IMR-90 (cell line): Measurements from ENCODE around the gene CSRNP3. TPM values are rescaled to one million over a fixed set of nuclear protein-coding genes. Genes with fewer than 3 reads are reported as not detected.

Experiments used
- ATAC-seq: fragments of 200-7000 bp; cut with Tn5 transposase; 2 replicates; pipeline ENCODE4 v1.9.1; 2020; ENCODE audit warnings: low read depth, mild to moderate bottlenecking, moderate library complexity
- BruUV-seq: library from RNA; stranded (reverse); fragments of 400-500 nt; replicated peaks from 2 replicates; lab custom pipeline; 2021; lab: Mats Ljungman, UMichigan
- CTCF ChIA-PET: fragments of 300-600 bp; formaldehyde crosslinking; extraction: SDS; loops from one replicate; lab custom pipeline; 2021; ENCODE audit warnings: antibody characterized with exemption; lab: Yijun Ruan, JAX
- POLR2A ChIA-PET: fragments of 300-600 bp; sonication (Branson Sonifier 250); formaldehyde crosslinking; loops from one replicate; lab custom pipeline; 2022; ENCODE audit warnings: antibody characterized with exemption; ENCODE audit not compliant: unreplicated experiment; lab: Charles Lee
- DNase-seq: peaks from one replicate; pipeline ENCODE4 v3.0.0; 2013
- H2AFZ ChIP-seq: replicated peaks from 2 replicates; pipeline ENCODE3; 2013; ENCODE audit warnings: low read length, mild to moderate bottlenecking; ENCODE audit not compliant: poor library complexity
- H2AK5ac ChIP-seq: 2 replicates; pipeline ENCODE4 v1.6.1; 2013; ENCODE audit warnings: low read depth, low read length, inconsistent platforms
- H2AK9ac ChIP-seq: replicated peaks from 2 replicates; pipeline ENCODE3; 2013; ENCODE audit warnings: mild to moderate bottlenecking, low read depth, low read length, moderate library complexity; ENCODE audit not compliant: poor library complexity
- H2BK120ac ChIP-seq: 2 replicates; pipeline ENCODE4 v1.6.1; 2013; ENCODE audit warnings: low read depth, low read length, inconsistent platforms
- H2BK15ac ChIP-seq: 3 replicates; pipeline ENCODE4 v1.6.1; 2013; ENCODE audit warnings: low read depth, low read length, inconsistent platforms
- H2BK20ac ChIP-seq: 2 replicates; pipeline ENCODE4 v1.6.1; 2013; ENCODE audit warnings: low read depth, mild to moderate bottlenecking, inconsistent platforms, low read length, moderate library complexity
- H2BK5ac ChIP-seq: 2 replicates; pipeline ENCODE4 v1.6.1; 2013; ENCODE audit warnings: mild to moderate bottlenecking, low read depth, low read length, inconsistent platforms; ENCODE audit not compliant: poor library complexity, severe bottlenecking
- H3K14ac ChIP-seq: replicated peaks from 2 replicates; pipeline ENCODE4 v1.6.1; 2013; ENCODE audit warnings: low read depth, low read length, inconsistent platforms
- H3K18ac ChIP-seq: 2 replicates; pipeline ENCODE4 v1.6.1; 2013; ENCODE audit warnings: low read depth, low read length, control low read depth
- H3K23ac ChIP-seq: 2 replicates; pipeline ENCODE4 v1.6.1; 2013; ENCODE audit warnings: low read depth, low read length, inconsistent platforms
- H3K27ac ChIP-seq: 2 replicates; pipeline ENCODE4 v1.5.1; 2013; ENCODE audit warnings: mild to moderate bottlenecking, control low read depth, low read length; ENCODE audit not compliant: insufficient read depth
- H3K27me3 ChIP-seq: 2 replicates; pipeline ENCODE4 v1.6.1; 2013; ENCODE audit warnings: low read length; ENCODE audit not compliant: control insufficient read depth, insufficient read depth
- H3K36me3 ChIP-seq: 2 replicates; pipeline ENCODE4 v1.6.1; 2013; ENCODE audit warnings: low read length, mixed read lengths; ENCODE audit not compliant: control insufficient read depth, insufficient read depth
- H3K4ac ChIP-seq: 2 replicates; pipeline ENCODE4 v1.6.1; 2013; ENCODE audit warnings: low read depth, low read length, inconsistent platforms
- H3K4me1 ChIP-seq: 2 replicates; pipeline ENCODE4 v1.6.1; 2013; ENCODE audit warnings: low read length, mixed read lengths; ENCODE audit not compliant: control insufficient read depth, insufficient read depth
- H3K4me2 ChIP-seq: 2 replicates; pipeline ENCODE4 v1.6.1; 2013; ENCODE audit warnings: low read depth, mild to moderate bottlenecking, control low read depth, low read length, moderate library complexity
- H3K4me3 ChIP-seq: 2 replicates; pipeline ENCODE4 v1.5.1; 2013; ENCODE audit warnings: low read depth, mild to moderate bottlenecking, control low read depth, low read length, moderate library complexity; ENCODE audit not compliant: insufficient read depth
- H3K56ac ChIP-seq: 2 replicates; pipeline ENCODE4 v1.6.1; 2013; ENCODE audit warnings: low read length, inconsistent platforms; ENCODE audit not compliant: insufficient read depth; ENCODE audit errors: extremely low read depth
- H3K79me1 ChIP-seq, 2 experiments: 2 replicates each; pipeline ENCODE4 v1.6.1; 2013; ENCODE audit warnings: low read length in 2 of 2, inconsistent platforms in 1 of 2, low read depth in 1 of 2
- H3K9ac ChIP-seq: 2 replicates; pipeline ENCODE4 v1.6.1; 2013; ENCODE audit warnings: low read depth, low read length, control low read depth
- H3K9me1 ChIP-seq: 2 replicates; pipeline ENCODE4 v1.6.1; 2013; ENCODE audit warnings: low read length, inconsistent platforms; ENCODE audit not compliant: insufficient read depth
- H3K9me3 ChIP-seq: 2 replicates; pipeline ENCODE4 v1.6.1; 2013; ENCODE audit warnings: low read length; ENCODE audit not compliant: control insufficient read depth, insufficient read depth
- H4K20me1 ChIP-seq: 2 replicates; pipeline ENCODE4 v1.6.1; 2013; ENCODE audit warnings: low read length, inconsistent platforms; ENCODE audit not compliant: insufficient read depth
- H4K5ac ChIP-seq: 2 replicates; pipeline ENCODE4 v1.6.1; 2013; ENCODE audit warnings: mild to moderate bottlenecking, low read depth, low read length, control low read depth
- H4K8ac ChIP-seq, 2 experiments: 2 replicates each; pipeline ENCODE4 v1.6.1; 2013; ENCODE audit warnings: low read depth in 2 of 2, low read length in 2 of 2, control low read depth in 1 of 2, inconsistent platforms in 1 of 2
- H4K91ac ChIP-seq: 2 replicates; pipeline ENCODE4 v1.6.1; 2013; ENCODE audit warnings: low read depth, low read length, inconsistent platforms; ENCODE audit not compliant: insufficient read depth
- BHLHE40 ChIP-seq: fragments of 150-350 bp; IDR thresholded peaks from 2 replicates; pipeline ENCODE4 v1.6.1; 2016; ENCODE audit warnings: mild to moderate bottlenecking, low read depth, low read length
- CEBPB ChIP-seq: IDR thresholded peaks from 2 replicates; pipeline ENCODE4 v1.6.1; 2012; ENCODE audit warnings: low read depth, low read length, improper control_type of control experiment
- MAZ ChIP-seq: IDR thresholded peaks from 2 replicates; pipeline ENCODE4 v1.6.1; 2012; ENCODE audit warnings: low read depth, mild to moderate bottlenecking, low read length, improper control_type of control experiment, moderate library complexity, borderline replicate concordance
- MXI1 ChIP-seq: IDR thresholded peaks from 2 replicates; pipeline ENCODE4 v1.6.1; 2012; ENCODE audit warnings: low read depth, mild to moderate bottlenecking, low read length, moderate library complexity, borderline replicate concordance
- NFE2L2 ChIP-seq: fragments of 150-350 bp; IDR thresholded peaks from 2 replicates; pipeline ENCODE4 v1.6.1; 2016; ENCODE audit warnings: low read depth, mild to moderate bottlenecking, low read length
- POLR2A ChIP-seq: IDR thresholded peaks from 2 replicates; pipeline ENCODE4 v1.6.1; 2012; ENCODE audit warnings: mild to moderate bottlenecking, low read depth, low read length
- RAD21 ChIP-seq: IDR thresholded peaks from 2 replicates; pipeline ENCODE4 v1.6.1; 2012; ENCODE audit warnings: low read length, improper control_type of control experiment
- RFX5 ChIP-seq: IDR thresholded peaks from 2 replicates; pipeline ENCODE4 v1.8.0; 2012; ENCODE audit warnings: low read depth, mild to moderate bottlenecking, low read length, moderate library complexity
- SMC3 ChIP-seq: fragments of 150-350 bp; IDR thresholded peaks from 2 replicates; pipeline ENCODE4 v1.6.1; 2016; ENCODE audit warnings: low read depth, mild to moderate bottlenecking, antibody characterized with exemption, low read length, moderate library complexity
- WGBS, 2 experiments: methylation state at CpG; one replicate each; pipeline versions ENCODE4 v1.1.5 to v1.1.7; 2013; ENCODE audit warnings: missing lambda C conversion rate in 2 of 2; ENCODE audit not compliant: insufficient read length in 1 of 2; ENCODE audit errors: extremely low coverage in 2 of 2; 5-methylcytosine and 5-hydroxymethylcytosine counted together
- dilution Hi-C: fragments of 300-500 bp; cut with HindIII; formaldehyde crosslinking; loops from one replicate; pipeline ENCODE4 v1.14.3; 2018; ENCODE audit warnings: low sequenced_read_pairs; ENCODE audit not compliant: unreplicated experiment
- in situ Hi-C: fragments of 300-500 bp; cut with MboI; formaldehyde crosslinking; loops from 3 replicates; pipeline ENCODE4 v1.14.3; 2019; ENCODE audit warnings: low sequenced_read_pairs, inconsistent platforms, mixed read lengths
- intact Hi-C: fragments of 100-400 bp; cut with micrococcal nuclease; formaldehyde crosslinking; loops from 2 replicates; pipeline ENCODE4 v1.10.0; 2022
- polyA plus RNA-seq, 3 experiments: library from polyadenylated mRNA; depleted of rRNA; stranded (reverse); fragments of >200 nt; gene quantifications; 2 replicates each; pipeline ENCODE4 v1.2.3, GENCODE V29; 2012; ENCODE audit warnings: low replicate concordance in 1 of 3
- total RNA-seq: library from RNA; depleted of rRNA; stranded (reverse); fragments of >200 nt; gene quantifications from 2 replicates; pipeline ENCODE4 v1.2.3, GENCODE V29; 2012
- TF ChIP-seq, protein P1 (sequence below): fragments of 150-350 bp; IDR thresholded peaks from 2 replicates; pipeline ENCODE4 v1.6.1; 2016; ENCODE audit warnings: low read depth, mild to moderate bottlenecking, low read length, moderate library complexity, borderline replicate concordance
- TF ChIP-seq, protein P2 (sequence below): conservative IDR thresholded peaks from 2 replicates; pipeline ENCODE4 v1.5.1; 2012; ENCODE audit warnings: mild to moderate bottlenecking, low read depth, low read length, improper control_type of control experiment
- TF ChIP-seq, protein P3 (sequence below): fragments of 150-350 bp; IDR thresholded peaks from 2 replicates; pipeline ENCODE4 v1.6.1; 2017; ENCODE audit warnings: mild to moderate bottlenecking, antibody characterized with exemption, low read length, low read depth

Gene CSRNP3
- total and polyA plus RNA-seq, 2 of the 4 experiments (the other 2 are of a cell fraction) = 0.21 to 0.72 TPM

DNA sequence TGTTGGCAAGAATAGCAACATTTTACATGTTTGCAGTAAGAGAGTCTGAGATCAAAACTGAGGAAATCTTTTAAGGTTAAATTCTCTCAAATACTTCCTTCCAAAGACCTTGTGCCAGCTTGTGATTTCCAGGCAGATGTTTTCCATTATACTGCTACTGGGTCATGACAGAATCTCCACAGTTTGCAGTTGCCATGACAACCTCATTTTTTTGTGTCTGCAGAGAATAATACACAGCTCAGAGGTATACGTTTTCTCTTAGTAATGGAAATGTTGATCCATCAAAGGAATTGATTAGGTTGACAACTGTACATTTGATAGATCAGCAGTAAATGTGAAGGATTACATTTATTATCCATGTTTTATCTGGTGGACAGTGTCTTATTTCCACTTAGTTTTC lies 29.1 kb upstream of the CSRNP3 start:
- Histone ChIP-seq H3K4ac (no peak overlapping the region), H3K18ac (no peak overlapping the region), H2BK120ac (no peak overlapping the region), H2AK5ac (no peak overlapping the region), H4K20me1 (no peaks in the 10 kb centered on the region), H3K9me1 (no peaks in the 10 kb centered on the region), H4K5ac (no peak overlapping the region), H2BK5ac (no peak overlapping the region), H3K79me1 (no peaks in the 10 kb centered on the region), H3K27ac (no peak overlapping the region), H3K27me3 (no peaks in the 10 kb centered on the region), H3K9me3 (no peaks in the 10 kb centered on the region), H3K4me2 (no peak overlapping the region), H3K9ac (no peak overlapping the region), H3K56ac (no peak overlapping the region), H3K4me1 (no peaks in the 10 kb centered on the region), H2AFZ (no peak overlapping the region), H2BK20ac (no peak overlapping the region), H2BK15ac (no peak overlapping the region), H3K36me3 (no peaks in the 10 kb centered on the region), H4K91ac (no peak overlapping the region), H3K14ac (no peak overlapping the region), H2AK9ac (no peak overlapping the region), H4K8ac (no peak overlapping the region), H3K4me3 (no peak overlapping the region), H3K23ac (no peak overlapping the region)
- TF ChIP-seq MXI1 = no peak
- TF ChIP-seq, protein P1, sequence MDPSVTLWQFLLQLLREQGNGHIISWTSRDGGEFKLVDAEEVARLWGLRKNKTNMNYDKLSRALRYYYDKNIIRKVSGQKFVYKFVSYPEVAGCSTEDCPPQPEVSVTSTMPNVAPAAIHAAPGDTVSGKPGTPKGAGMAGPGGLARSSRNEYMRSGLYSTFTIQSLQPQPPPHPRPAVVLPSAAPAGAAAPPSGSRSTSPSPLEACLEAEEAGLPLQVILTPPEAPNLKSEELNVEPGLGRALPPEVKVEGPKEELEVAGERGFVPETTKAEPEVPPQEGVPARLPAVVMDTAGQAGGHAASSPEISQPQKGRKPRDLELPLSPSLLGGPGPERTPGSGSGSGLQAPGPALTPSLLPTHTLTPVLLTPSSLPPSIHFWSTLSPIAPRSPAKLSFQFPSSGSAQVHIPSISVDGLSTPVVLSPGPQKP = no peak
- no peak for TF ChIP-seq MAZ
- TF ChIP-seq, protein P2, sequence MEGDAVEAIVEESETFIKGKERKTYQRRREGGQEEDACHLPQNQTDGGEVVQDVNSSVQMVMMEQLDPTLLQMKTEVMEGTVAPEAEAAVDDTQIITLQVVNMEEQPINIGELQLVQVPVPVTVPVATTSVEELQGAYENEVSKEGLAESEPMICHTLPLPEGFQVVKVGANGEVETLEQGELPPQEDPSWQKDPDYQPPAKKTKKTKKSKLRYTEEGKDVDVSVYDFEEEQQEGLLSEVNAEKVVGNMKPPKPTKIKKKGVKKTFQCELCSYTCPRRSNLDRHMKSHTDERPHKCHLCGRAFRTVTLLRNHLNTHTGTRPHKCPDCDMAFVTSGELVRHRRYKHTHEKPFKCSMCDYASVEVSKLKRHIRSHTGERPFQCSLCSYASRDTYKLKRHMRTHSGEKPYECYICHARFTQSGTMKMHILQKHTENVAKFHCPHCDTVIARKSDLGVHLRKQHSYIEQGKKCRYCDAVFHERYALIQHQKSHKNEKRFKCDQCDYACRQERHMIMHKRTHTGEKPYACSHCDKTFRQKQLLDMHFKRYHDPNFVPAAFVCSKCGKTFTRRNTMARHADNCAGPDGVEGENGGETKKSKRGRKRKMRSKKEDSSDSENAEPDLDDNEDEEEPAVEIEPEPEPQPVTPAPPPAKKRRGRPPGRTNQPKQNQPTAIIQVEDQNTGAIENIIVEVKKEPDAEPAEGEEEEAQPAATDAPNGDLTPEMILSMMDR = no peak
- TF ChIP-seq, protein P3, sequence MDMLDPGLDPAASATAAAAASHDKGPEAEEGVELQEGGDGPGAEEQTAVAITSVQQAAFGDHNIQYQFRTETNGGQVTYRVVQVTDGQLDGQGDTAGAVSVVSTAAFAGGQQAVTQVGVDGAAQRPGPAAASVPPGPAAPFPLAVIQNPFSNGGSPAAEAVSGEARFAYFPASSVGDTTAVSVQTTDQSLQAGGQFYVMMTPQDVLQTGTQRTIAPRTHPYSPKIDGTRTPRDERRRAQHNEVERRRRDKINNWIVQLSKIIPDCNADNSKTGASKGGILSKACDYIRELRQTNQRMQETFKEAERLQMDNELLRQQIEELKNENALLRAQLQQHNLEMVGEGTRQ = no peak
- TF ChIP-seq BHLHE40 = no peak
- TF ChIP-seq SMC3 = no peak
- TF ChIP-seq CEBPB = no peak
- no peak for TF ChIP-seq RAD21
- TF ChIP-seq NFE2L2 = no peak
- TF ChIP-seq POLR2A = no peak
- no peak for TF ChIP-seq RFX5
- WGBS, 2 experiments = no CpG with 5 or more reads among the region's 1 CpG
- no TSS peak for BruUV-seq
- dilution Hi-C loops = no loop called here
- ChIA-PET CTCF (interaction anchor here (0.6 kb wide), 1 partner anchor 169 kb away, joined by 3 read pairs; no protein-coding TSS in a partner anchor), POLR2A (no interaction called here)
- intact Hi-C loops = no loop called here
- ATAC-seq (no peak), DNase-seq (peak; percentile 4)
- in situ Hi-C loops = no loop called here
